Measurements from ENCODE around the gene LTBP3. TPM values are rescaled to one million over a fixed set of nuclear protein-coding genes. Genes with fewer than 3 reads are reported as not detected.

LTBP3 gene
- total and polyA plus RNA-seq, 2 of the 13 experiments (the other 11 are each of a cell fraction or from before 2014, with no cell fraction given) = 12.2 to 68.1 TPM

DNA sequence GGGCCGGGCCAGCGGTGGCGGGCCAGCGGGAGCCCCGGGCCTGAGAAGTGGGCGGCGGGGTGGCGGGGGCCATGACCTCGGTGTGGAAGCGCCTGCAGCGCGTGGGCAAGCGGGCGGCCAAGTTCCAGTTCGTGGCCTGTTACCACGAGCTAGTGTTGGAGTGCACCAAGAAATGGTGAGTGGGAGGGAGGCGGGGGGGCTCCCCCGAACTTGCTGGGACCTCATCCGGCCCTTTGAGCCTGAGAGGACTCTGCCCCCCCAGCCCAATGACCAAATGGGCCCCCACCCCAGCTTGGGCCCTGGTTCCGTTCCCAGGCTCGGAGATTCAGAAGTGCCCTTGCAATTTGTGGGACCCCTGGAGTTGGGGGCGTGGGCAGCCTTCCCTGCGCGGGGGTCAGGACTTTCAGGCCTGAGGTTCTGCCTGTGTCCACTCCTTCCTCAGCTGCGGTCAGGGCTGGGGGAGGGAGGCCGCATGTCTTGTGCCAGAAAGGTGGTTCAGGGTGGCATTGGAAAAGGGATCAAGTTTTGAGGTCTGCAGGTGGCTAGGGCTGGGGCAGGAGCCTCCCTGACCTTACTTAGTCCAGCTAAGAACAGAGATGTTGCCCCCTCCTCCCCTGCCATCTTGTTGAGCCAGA, 18.2 kb upstream of the LTBP3 start:
- H4K20me1 ChIP-seq (ENCODE audit: insufficient read depth, low read length) = no peaks in the 10 kb centered on the region
- intact Hi-C loops (cut with micrococcal nuclease; ENCODE audit: unreplicated experiment) (no loop called here), in situ Hi-C loops (cut with HindIII; ENCODE audit: extremely low pct_ligation_motif_present, low pct_unique_long_range_greater_than_20kb) (loop anchor here (5.0 kb wide), 1 partner anchor 36 kb away; the partner anchor contains the start of gene MAP3K11)
- no peak overlapping the region for H3K27ac ChIP-seq (ENCODE audit: extremely low read length, insufficient read depth, low read length)
- no peak for ATAC-seq
- WGBS (ENCODE audit: low lambda C conversion rate) = 0% methylated on average over 3 of the region's 26 CpGs
- H3K9ac ChIP-seq (ENCODE audit: insufficient read depth, low read depth, low read length) = peak overlapping the region; percentile 71
- H3K4me3 ChIP-seq (replicated peaks in 1 of 3; ENCODE audit: insufficient read depth in 1 of 3, low read depth in 2 of 3, low read length in 3 of 3) = peak overlapping the region; percentile 69 to 77 (median 73)
- H3K4me1 ChIP-seq (ENCODE audit: insufficient read depth, low read length) = peaks cover 50% of the 10 kb centered on the region
- BruUV-seq (replicated peaks) = no TSS peak
- no peak for FAIRE-seq
- DNase-seq (ENCODE audit: low spot score) = no peak
- POLR2A ChIA-PET = interaction anchor here (0.6 to 2.1 kb wide), 9 partner anchors 12 to 534 kb away, joined by 3 to 11 read pairs (median 6); no protein-coding TSS in a partner anchor
- CTCF ChIA-PET (ENCODE audit: low intra/inter-chr PET ratio, low total read pairs) = no interaction called here
- no peaks in the 10 kb centered on the region for H3K27me3 ChIP-seq (ENCODE audit: control insufficient read depth in 1 of 2, insufficient read depth in 2 of 2, low read length in 2 of 2)
- peaks cover 9% of the 10 kb centered on the region for H3K79me2 ChIP-seq (ENCODE audit: insufficient read depth, low read length)
- H3K36me3 ChIP-seq (replicated peaks in 1 of 2; ENCODE audit: control insufficient read depth in 1 of 2, insufficient read depth in 2 of 2, low read length in 2 of 2) = peaks cover 3 to 9% of the 10 kb centered on the region in 2 experiments; a peak in 2 of 5 replicates
- H2AFZ ChIP-seq (ENCODE audit: low read length) = no peak overlapping the region
- no peaks in the 10 kb centered on the region for H3K9me3 ChIP-seq (ENCODE audit: low read length)
- peak overlapping the region; percentile 89 for H3K4me2 ChIP-seq (ENCODE audit: low read depth, low read length)
- TF ChIP-seq ZNF75D (CRISPR knock-in tag; IDR thresholded peaks at IDR 0.05; ENCODE audit: borderline replicate concordance) = no peak
- TF ChIP-seq, protein P1, sequence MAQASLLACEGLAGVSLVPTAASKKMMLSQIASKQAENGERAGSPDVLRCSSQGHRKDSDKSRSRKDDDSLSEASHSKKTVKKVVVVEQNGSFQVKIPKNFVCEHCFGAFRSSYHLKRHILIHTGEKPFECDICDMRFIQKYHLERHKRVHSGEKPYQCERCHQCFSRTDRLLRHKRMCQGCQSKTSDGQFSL (CRISPR knock-in tag; IDR thresholded peaks at IDR 0.05) = no peak
- TF ChIP-seq MZF1 (CRISPR knock-in tag; IDR thresholded peaks at IDR 0.05; ENCODE audit: borderline replicate concordance) = no peak
- peak; percentile 17; the same call in 1 of the 2 replicates for TF ChIP-seq ZNF891 (CRISPR knock-in tag; IDR thresholded peaks at IDR 0.05)
- TF ChIP-seq, protein P2, sequence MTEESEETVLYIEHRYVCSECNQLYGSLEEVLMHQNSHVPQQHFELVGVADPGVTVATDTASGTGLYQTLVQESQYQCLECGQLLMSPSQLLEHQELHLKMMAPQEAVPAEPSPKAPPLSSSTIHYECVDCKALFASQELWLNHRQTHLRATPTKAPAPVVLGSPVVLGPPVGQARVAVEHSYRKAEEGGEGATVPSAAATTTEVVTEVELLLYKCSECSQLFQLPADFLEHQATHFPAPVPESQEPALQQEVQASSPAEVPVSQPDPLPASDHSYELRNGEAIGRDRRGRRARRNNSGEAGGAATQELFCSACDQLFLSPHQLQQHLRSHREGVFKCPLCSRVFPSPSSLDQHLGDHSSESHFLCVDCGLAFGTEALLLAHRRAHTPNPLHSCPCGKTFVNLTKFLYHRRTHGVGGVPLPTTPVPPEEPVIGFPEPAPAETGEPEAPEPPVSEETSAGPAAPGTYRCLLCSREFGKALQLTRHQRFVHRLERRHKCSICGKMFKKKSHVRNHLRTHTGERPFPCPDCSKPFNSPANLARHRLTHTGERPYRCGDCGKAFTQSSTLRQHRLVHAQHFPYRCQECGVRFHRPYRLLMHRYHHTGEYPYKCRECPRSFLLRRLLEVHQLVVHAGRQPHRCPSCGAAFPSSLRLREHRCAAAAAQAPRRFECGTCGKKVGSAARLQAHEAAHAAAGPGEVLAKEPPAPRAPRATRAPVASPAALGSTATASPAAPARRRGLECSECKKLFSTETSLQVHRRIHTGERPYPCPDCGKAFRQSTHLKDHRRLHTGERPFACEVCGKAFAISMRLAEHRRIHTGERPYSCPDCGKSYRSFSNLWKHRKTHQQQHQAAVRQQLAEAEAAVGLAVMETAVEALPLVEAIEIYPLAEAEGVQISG (CRISPR knock-in tag; IDR thresholded peaks at IDR 0.05) = 0 out of 2 replicates have a peak, but pooled peaks have one; percentile 14
- TF ChIP-seq ZNF777 (CRISPR knock-in tag; IDR thresholded peaks at IDR 0.05) = peak; percentile 47; the same call in 1 of the 2 replicates
- TF ChIP-seq TMF1 (CRISPR knock-in tag; IDR thresholded peaks at IDR 0.05; ENCODE audit: low read depth) = peak; percentile 63; the same call in 1 of the 2 replicates
- peak; percentile 7 for TF ChIP-seq AGO1 (IDR thresholded peaks at IDR 0.05; ENCODE audit: low read depth, low read length, poor library complexity, severe bottlenecking)
- TF ChIP-seq NFRKB (IDR thresholded peaks at IDR 0.05) = no peak
- peak; percentile 48; the same call in 1 of the 2 replicates for TF ChIP-seq SP4 (CRISPR knock-in tag; IDR thresholded peaks at IDR 0.05)
- TF ChIP-seq YY1 (IDR thresholded peaks at IDR 0.05; ENCODE audit: insufficient read depth, insufficient replicate concordance, low read depth, low read length) = peak; percentile 3
- TF ChIP-seq, protein P3, sequence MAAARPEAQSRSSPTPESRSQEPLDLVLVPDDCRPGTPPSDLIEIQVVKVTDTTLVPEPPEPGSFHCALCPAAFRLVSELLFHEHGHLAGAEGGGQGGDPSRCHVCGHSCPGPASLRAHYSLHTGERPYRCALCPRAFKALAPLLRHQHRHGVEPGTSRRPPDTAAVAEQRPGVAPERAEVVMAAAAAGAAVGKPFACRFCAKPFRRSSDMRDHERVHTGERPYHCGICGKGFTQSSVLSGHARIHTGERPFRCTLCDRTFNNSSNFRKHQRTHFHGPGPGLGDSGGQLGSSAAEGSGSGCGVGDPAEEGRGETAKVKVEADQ (CRISPR knock-in tag; IDR thresholded peaks at IDR 0.05; ENCODE audit: borderline replicate concordance) = 0 out of 2 replicates have a peak, but pooled peaks have one; percentile 44
- no peak for TF ChIP-seq MAZ (IDR thresholded peaks at IDR 0.05; ENCODE audit: borderline replicate concordance, low read depth, low read length)
- TF ChIP-seq MAZ (CRISPR knock-in tag; IDR thresholded peaks at IDR 0.05; ENCODE audit: low read depth) = peak; percentile 21; the same call in 1 of the 2 replicates
- 0 out of 2 replicates have a peak, but pooled peaks have one; percentile 6 for TF ChIP-seq RBFOX2 (IDR thresholded peaks at IDR 0.05; ENCODE audit: low read depth, low read length)
- TF ChIP-seq HNF4G (IDR thresholded peaks at IDR 0.05; ENCODE audit: borderline replicate concordance, low read depth, low read length) = 0 out of 2 replicates have a peak, but pooled peaks have one; percentile 12
- TF ChIP-seq HNF4G (CRISPR knock-in tag; IDR thresholded peaks at IDR 0.05; ENCODE audit: borderline replicate concordance, low read depth) = no peak
